Endothelial cell (in vitro differentiated cells): ENCODE results near the gene SYT15. TPM values are rescaled to one million over a fixed set of nuclear protein-coding genes. Genes with fewer than 3 reads are reported as not detected.

Experiments used
- DNase-seq: peaks from one replicate; pipeline ENCODE4 v3.0.0; 2021; ENCODE audit warnings: low spot score
- H3K27ac Mint-ChIP-seq: one replicate; pipeline ENCODE4 v1.8.0; 2021; ENCODE audit warnings: mixed read lengths, inconsistent platforms; ENCODE audit not compliant: unreplicated experiment
- H3K27me3 Mint-ChIP-seq: one replicate; pipeline ENCODE4 v1.8.0; 2021; ENCODE audit warnings: mild to moderate bottlenecking, moderate library complexity, mixed read lengths, inconsistent platforms; ENCODE audit not compliant: unreplicated experiment
- H3K36me3 Mint-ChIP-seq: one replicate; pipeline ENCODE4 v1.8.0; 2021; ENCODE audit warnings: mild to moderate bottlenecking, low read depth, mixed read lengths, inconsistent platforms; ENCODE audit not compliant: unreplicated experiment
- H3K4me1 Mint-ChIP-seq: one replicate; pipeline ENCODE4 v1.8.0; 2021; ENCODE audit warnings: mild to moderate bottlenecking, mixed read lengths, inconsistent platforms; ENCODE audit not compliant: unreplicated experiment
- H3K4me3 Mint-ChIP-seq: one replicate; pipeline ENCODE4 v1.8.0; 2021; ENCODE audit warnings: mild to moderate bottlenecking, mixed read lengths, inconsistent platforms; ENCODE audit not compliant: unreplicated experiment
- H3K9me3 Mint-ChIP-seq: one replicate; pipeline ENCODE4 v1.8.0; 2021; ENCODE audit warnings: mixed read lengths, inconsistent platforms; ENCODE audit not compliant: unreplicated experiment
- CTCF ChIP-seq: fragments of 200-600 bp; sonication (generic); IDR thresholded peaks from one replicate; pipeline ENCODE4 v1.5.0; 2021; ENCODE audit warnings: antibody characterized with exemption; ENCODE audit not compliant: unreplicated experiment
- total RNA-seq: library from RNA; stranded (reverse); fragmentation: NEBNext Ultra II Directional; extraction: Animal tissue kit (Norgen Biotek cat#: 25700); gene quantifications from one replicate; pipeline ENCODE4 v1.2.1, GENCODE V29; 2021; ENCODE audit not compliant: unreplicated experiment

SYT15 gene
- total RNA-seq, 1 donor from 2014 or later, result 0.77 TPM

DNA sequence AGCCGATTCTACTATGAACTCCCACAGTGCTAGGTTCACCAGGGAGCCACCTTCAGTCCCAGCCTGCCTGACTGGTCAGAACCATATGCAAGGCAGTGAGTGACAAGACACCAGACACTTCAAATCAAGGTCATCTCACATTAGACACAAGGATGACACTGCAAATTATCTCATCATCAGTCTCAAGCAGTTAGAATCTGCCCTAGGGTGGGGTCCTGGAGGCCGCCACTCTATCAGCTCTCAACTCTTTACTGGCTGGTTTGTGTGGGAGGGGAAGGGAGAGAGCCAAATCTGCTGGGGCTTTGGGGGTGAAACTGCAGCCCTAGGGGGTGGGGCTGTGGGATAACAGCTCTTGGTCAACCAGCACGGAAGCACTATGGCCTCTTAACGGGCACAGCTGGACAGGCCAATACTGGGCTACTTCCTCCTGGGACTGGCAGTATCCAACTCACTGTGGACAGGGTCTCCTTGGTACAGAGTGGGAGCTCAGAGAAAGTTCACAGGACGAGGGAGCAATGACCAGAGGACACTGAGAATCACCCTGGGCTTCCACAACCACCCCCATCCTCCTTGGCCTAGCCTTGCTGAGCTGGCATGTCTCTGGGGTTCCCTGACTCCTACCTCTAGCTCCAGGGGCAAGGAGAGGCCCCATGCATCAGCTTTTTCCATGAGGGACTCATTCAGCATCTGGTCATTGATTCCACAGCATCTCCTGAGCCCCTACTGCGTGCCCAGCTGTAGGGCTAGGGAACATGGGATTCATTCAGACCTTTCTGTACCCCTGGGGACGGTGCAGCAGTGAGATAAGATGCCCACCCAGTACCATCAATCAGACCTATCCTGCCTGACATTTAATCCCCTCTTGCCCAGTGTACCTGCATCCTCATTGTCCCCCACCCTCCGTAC is 27.9 kb upstream of the SYT15 start:
- no peak for TF ChIP-seq CTCF
- peaks cover 6% of the 10 kb centered on the region for H3K27me3 Mint-ChIP-seq
- no peaks in the 10 kb centered on the region for H3K9me3 Mint-ChIP-seq
- no peak for DNase-seq
- no peak overlapping the region for H3K4me3 Mint-ChIP-seq
- H3K27ac Mint-ChIP-seq, result no peak overlapping the region
- peaks cover under 1% of the 10 kb centered on the region for H3K4me1 Mint-ChIP-seq
- no peaks in the 10 kb centered on the region for H3K36me3 Mint-ChIP-seq

GRCh38 chr10:46551701-46552525 is 27.0 kb upstream of the SYT15 start:
- Mint-ChIP-seq H3K4me1 (peaks cover 2% of the 10 kb centered on the region), H3K4me3 (no peak overlapping the region), H3K9me3 (no peaks in the 10 kb centered on the region), H3K27ac (no peak overlapping the region), H3K27me3 (peaks cover 9% of the 10 kb centered on the region), H3K36me3 (no peaks in the 10 kb centered on the region)
- peak; percentile 9 for DNase-seq
- TF ChIP-seq CTCF, result no peak

DNA sequence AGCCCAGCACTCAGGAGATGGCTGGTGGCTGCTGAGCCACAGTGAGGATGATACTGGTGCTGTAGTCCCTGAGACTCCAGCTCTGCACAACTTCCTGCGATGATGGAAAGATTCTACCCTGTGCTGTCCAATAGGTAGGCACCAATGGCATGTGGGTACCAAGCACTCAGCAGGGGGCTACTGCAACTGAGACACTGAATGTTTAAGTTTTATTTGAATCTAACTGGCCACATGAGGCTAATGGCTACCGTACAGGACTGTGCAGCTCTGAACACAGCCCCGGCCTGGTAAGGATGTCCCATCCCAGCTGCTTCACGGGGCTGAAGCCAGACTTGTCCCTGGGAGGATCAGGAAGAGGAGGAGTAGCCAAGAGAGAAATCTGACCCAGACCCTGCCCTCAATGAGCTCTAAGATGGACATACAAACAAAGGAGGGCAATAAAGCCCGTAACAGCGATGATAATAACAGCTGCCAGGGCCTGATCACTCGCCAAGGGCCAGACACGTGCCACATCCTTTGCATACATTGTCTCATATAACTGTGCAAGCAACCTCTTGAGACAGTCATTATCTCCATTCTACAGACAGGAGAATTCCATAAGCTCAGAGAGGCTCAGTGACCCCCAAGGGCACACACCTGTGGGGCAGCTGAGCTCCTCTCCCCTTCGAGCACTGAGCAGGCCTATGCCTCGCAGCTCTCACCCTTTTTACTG is 26.2 kb upstream of the SYT15 start:
- H3K36me3 Mint-ChIP-seq, result no peaks in the 10 kb centered on the region
- no peak for TF ChIP-seq CTCF
- H3K27ac Mint-ChIP-seq, result no peak overlapping the region
- peaks cover 16% of the 10 kb centered on the region for H3K27me3 Mint-ChIP-seq
- H3K4me3 Mint-ChIP-seq, result no peak overlapping the region
- no peak for DNase-seq
- peaks cover 2% of the 10 kb centered on the region for H3K4me1 Mint-ChIP-seq
- no peaks in the 10 kb centered on the region for H3K9me3 Mint-ChIP-seq

GRCh38 chr10:46553238-46554049 is 25.5 kb upstream of the SYT15 start:
- peak; percentile 8 for DNase-seq
- TF ChIP-seq CTCF, result no peak

More at GRCh38 chr10:46553238-46554049, 25.5 kb upstream of the SYT15 start:
- H3K27ac Mint-ChIP-seq, result no peak overlapping the region
- H3K4me3 Mint-ChIP-seq, result no peak overlapping the region
- H3K27me3 Mint-ChIP-seq, result peaks cover 16% of the 10 kb centered on the region
- no peaks in the 10 kb centered on the region for H3K36me3 Mint-ChIP-seq
- peaks cover 2% of the 10 kb centered on the region for H3K4me1 Mint-ChIP-seq
- no peaks in the 10 kb centered on the region for H3K9me3 Mint-ChIP-seq
